ENCODE results near the gene CRYBA2. TPM values are rescaled to one million over a fixed set of nuclear protein-coding genes. Genes with fewer than 3 reads are reported as not detected.

CRYBA2 gene
- total and polyA plus RNA-seq, 2 experiments from 2014 or later: not detected

DNA sequence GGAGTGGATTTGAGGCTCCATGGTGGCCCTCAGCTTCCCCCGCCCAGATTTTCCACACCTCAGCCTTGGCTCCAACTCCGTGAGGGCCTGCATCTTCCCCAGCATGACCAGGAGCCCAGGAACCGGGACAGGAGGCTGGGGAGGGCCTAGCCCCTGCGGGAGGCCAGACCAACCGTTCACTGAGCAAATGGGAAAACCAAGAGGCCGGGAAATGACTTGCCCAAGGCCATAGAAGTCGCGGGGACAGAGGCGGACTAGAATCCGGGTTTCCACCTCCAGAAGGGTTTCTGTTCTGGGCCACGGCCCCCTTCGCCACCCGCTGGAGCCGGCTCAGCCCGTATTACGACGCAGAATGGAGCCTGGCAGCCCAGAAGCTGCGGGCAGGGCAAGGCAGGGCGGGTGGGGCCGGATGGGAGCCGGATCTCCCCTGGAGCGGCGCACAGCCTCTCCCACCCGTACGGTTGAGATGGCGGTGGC, 7.9 kb upstream of the CRYBA2 start:
- Mint-ChIP-seq H3K9me3 (peaks cover 2% of the 10 kb centered on the region; the same call in 1 of the 3 replicates), H3K4me1 (peaks cover 24% of the 10 kb centered on the region), H3K27me3 (ENCODE audit: insufficient read depth, low read depth, poor library complexity) (peaks cover 94% of the 10 kb centered on the region), H3K27ac (no peak overlapping the region), H3K4me3 (peak overlapping the region; percentile 38; the same call in 1 of the 3 replicates), H3K36me3 (ENCODE audit: low read depth) (no peaks in the 10 kb centered on the region; the same call in 2 of the 3 replicates)
- no peak overlapping the region for H3K27ac ChIP-seq (ENCODE audit: low read depth)
- H2AFZ ChIP-seq: no peak overlapping the region
- no peaks in the 10 kb centered on the region for H3K79me2 ChIP-seq (replicated peaks; ENCODE audit: insufficient read depth)
- H3K9me2 ChIP-seq (ENCODE audit: insufficient read depth): no peaks in the 10 kb centered on the region
- H4K20me1 ChIP-seq (replicated peaks; ENCODE audit: insufficient read depth): peaks cover 4% of the 10 kb centered on the region; the same call in 1 of the 2 replicates
- no peak for DNase-seq (ENCODE audit: low spot score)
- no peaks in the 10 kb centered on the region for H3K36me3 ChIP-seq (ENCODE audit: insufficient read depth)
- H3K27me3 ChIP-seq (ENCODE audit: insufficient read depth): peaks cover 100% of the 10 kb centered on the region
- H3K4me2 ChIP-seq: peak overlapping the region; percentile 90
- H3F3A ChIP-seq (replicated peaks; ENCODE audit: low read depth): 0 out of 2 replicates have a peak, but pooled peaks cover 6% of the 10 kb centered on the region
- peaks cover 37% of the 10 kb centered on the region for H3K4me1 ChIP-seq (ENCODE audit: insufficient read depth)
- ATAC-seq: no peak
- peak overlapping the region; percentile 72 for H3K4me3 ChIP-seq
- TF ChIP-seq JUNB (IDR thresholded peaks at IDR 0.05; ENCODE audit: unreplicated experiment) (no peak), CREB1 (CRISPR knock-in tag; IDR thresholded peaks at IDR 0.05; ENCODE audit: low read depth) (no peak), EZH2 (IDR thresholded peaks at IDR 0.05; ENCODE audit: low read depth, unreplicated experiment) (peak; percentile 92), EZH2phosphoT487 (IDR thresholded peaks at IDR 0.05; ENCODE audit: unreplicated experiment) (peak; percentile 76)

DNA sequence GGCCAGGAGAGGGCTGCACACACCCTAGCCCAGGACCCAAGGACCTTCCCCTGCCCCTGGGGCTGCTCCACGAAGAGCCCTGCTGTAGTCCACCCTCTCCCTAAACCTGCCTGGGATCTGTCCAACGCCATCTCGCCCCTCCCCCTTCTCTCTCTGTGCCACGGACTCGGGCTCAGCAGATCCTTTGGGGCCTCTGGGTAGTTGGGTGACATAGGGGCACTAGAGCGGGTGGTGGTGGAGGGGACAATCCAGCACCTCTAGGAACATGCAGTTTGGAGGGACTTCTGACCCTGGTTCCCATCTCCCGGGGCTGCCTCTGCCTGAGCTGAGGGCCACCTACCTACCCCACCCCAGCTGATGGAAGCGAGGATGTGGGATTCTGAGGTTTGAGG, 7.3 kb upstream of the CRYBA2 start:
- no peaks in the 10 kb centered on the region for H3K79me2 ChIP-seq (replicated peaks; ENCODE audit: insufficient read depth)
- DNase-seq (ENCODE audit: low spot score): no peak
- Mint-ChIP-seq H3K9me3 (peaks cover 2% of the 10 kb centered on the region; the same call in 1 of the 3 replicates), H3K27ac (no peak overlapping the region), H3K27me3 (ENCODE audit: insufficient read depth, low read depth, poor library complexity) (peaks cover 97% of the 10 kb centered on the region), H3K36me3 (ENCODE audit: low read depth) (no peaks in the 10 kb centered on the region; the same call in 2 of the 3 replicates), H3K4me1 (peaks cover 24% of the 10 kb centered on the region), H3K4me3 (peak overlapping the region; percentile 38; the same call in 2 of the 3 replicates)
- ATAC-seq: no peak
- peaks cover 100% of the 10 kb centered on the region for H3K27me3 ChIP-seq (ENCODE audit: insufficient read depth)
- TF ChIP-seq NANOG (IDR thresholded peaks at IDR 0.05; ENCODE audit: borderline replicate concordance) (no peak), EZH2phosphoT487 (IDR thresholded peaks at IDR 0.05; ENCODE audit: unreplicated experiment) (no peak)
- TF ChIP-seq, protein P1, sequence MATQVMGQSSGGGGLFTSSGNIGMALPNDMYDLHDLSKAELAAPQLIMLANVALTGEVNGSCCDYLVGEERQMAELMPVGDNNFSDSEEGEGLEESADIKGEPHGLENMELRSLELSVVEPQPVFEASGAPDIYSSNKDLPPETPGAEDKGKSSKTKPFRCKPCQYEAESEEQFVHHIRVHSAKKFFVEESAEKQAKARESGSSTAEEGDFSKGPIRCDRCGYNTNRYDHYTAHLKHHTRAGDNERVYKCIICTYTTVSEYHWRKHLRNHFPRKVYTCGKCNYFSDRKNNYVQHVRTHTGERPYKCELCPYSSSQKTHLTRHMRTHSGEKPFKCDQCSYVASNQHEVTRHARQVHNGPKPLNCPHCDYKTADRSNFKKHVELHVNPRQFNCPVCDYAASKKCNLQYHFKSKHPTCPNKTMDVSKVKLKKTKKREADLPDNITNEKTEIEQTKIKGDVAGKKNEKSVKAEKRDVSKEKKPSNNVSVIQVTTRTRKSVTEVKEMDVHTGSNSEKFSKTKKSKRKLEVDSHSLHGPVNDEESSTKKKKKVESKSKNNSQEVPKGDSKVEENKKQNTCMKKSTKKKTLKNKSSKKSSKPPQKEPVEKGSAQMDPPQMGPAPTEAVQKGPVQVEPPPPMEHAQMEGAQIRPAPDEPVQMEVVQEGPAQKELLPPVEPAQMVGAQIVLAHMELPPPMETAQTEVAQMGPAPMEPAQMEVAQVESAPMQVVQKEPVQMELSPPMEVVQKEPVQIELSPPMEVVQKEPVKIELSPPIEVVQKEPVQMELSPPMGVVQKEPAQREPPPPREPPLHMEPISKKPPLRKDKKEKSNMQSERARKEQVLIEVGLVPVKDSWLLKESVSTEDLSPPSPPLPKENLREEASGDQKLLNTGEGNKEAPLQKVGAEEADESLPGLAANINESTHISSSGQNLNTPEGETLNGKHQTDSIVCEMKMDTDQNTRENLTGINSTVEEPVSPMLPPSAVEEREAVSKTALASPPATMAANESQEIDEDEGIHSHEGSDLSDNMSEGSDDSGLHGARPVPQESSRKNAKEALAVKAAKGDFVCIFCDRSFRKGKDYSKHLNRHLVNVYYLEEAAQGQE (IDR thresholded peaks at IDR 0.05; ENCODE audit: unreplicated experiment): peak; percentile 7
- H3K9me2 ChIP-seq (ENCODE audit: insufficient read depth): no peaks in the 10 kb centered on the region
- no peak overlapping the region for H3K27ac ChIP-seq (ENCODE audit: low read depth)
- H3K4me2 ChIP-seq: peak overlapping the region; percentile 90
- no peaks in the 10 kb centered on the region for H3K36me3 ChIP-seq (ENCODE audit: insufficient read depth)
- peak overlapping the region; percentile 72; the same call in 1 of the 2 replicates for H3K4me3 ChIP-seq
- peaks cover 5% of the 10 kb centered on the region; the same call in 1 of the 2 replicates for H4K20me1 ChIP-seq (replicated peaks; ENCODE audit: insufficient read depth)
- 0 out of 2 replicates have a peak, but pooled peaks cover 6% of the 10 kb centered on the region for H3F3A ChIP-seq (replicated peaks; ENCODE audit: low read depth)
- peaks cover 37% of the 10 kb centered on the region for H3K4me1 ChIP-seq (ENCODE audit: insufficient read depth)
- H2AFZ ChIP-seq: no peak overlapping the region
